HepG2 (cell line): ENCODE measurements around the gene PTBP2. TPM values are rescaled to one million over a fixed set of nuclear protein-coding genes. Genes with fewer than 3 reads are reported as not detected.

Experiments used
- ATAC-seq: fragments of 200-7000 bp; cut with Tn5 transposase; 3 replicates; pipeline ENCODE4 v1.9.1; 2020; ENCODE audit warnings: mild to moderate bottlenecking, moderate library complexity
- BruUV-seq: library from RNA; stranded (reverse); fragments of 400-500 nt; replicated peaks from 2 replicates; lab custom pipeline; 2021; lab: Mats Ljungman, UMichigan
- CTCF ChIA-PET: fragments of 300-600 bp; formaldehyde crosslinking; extraction: SDS; loops from one replicate; lab custom pipeline; 2021; ENCODE audit warnings: low total read pairs, inconsistent platforms, low intra/inter-chr PET ratio; lab: Yijun Ruan, JAX
- POLR2A ChIA-PET: fragments of 350-600 bp; sonication (Branson Sonifier 250); formaldehyde crosslinking; loops from one replicate; lab custom pipeline; 2020; ENCODE audit warnings: antibody characterized with exemption, inconsistent platforms; lab: Yijun Ruan, JAX
- DNase-seq: peaks from one replicate; pipeline ENCODE4 v3.0.0-alpha.2; 2015; ENCODE audit warnings: low spot score
- FAIRE-seq: peaks from 3 replicates; lab custom pipeline; 2011; peaks lifted over from hg19 to GRCh38; lab: Jason Lieb, UNC
- H2AFZ ChIP-seq: one replicate; pipeline ENCODE4 v1.6.1; 2011; ENCODE audit warnings: low read length, inconsistent platforms
- H3K27ac ChIP-seq: fragments of 300-600 bp; 3 replicates; pipeline ENCODE4 v1.8.0; 2011; ENCODE audit warnings: mixed run types, mild to moderate bottlenecking, mixed read lengths, low read length, inconsistent platforms; ENCODE audit not compliant: insufficient read depth; ENCODE audit errors: extremely low read length
- H3K27me3 ChIP-seq, 2 experiments: fragments of 200-600 bp in 1 of 2; 2 replicates in 1 of 2; 3 replicates in 1 of 2; pipeline versions ENCODE4 v1.6.0 to v1.8.0; 2011; ENCODE audit warnings: low read length in 2 of 2, mild to moderate bottlenecking in 2 of 2, moderate library complexity in 2 of 2, inconsistent platforms in 1 of 2; ENCODE audit not compliant: insufficient read depth in 2 of 2, control insufficient read depth in 1 of 2
- H3K36me3 ChIP-seq, 2 experiments: fragments of 200-600 bp in 1 of 2; replicated peaks in 1 of 2; 2 replicates in 1 of 2; 3 replicates in 1 of 2; pipeline versions ENCODE4 v1.5.1 to v1.8.0; 2011; ENCODE audit warnings: low read length in 2 of 2, inconsistent platforms in 1 of 2; ENCODE audit not compliant: insufficient read depth in 2 of 2, control insufficient read depth in 1 of 2
- H3K4me1 ChIP-seq: 2 replicates; pipeline ENCODE4 v1.5.1; 2012; ENCODE audit warnings: low read length, inconsistent platforms; ENCODE audit not compliant: insufficient read depth
- H3K4me2 ChIP-seq: 2 replicates; pipeline ENCODE4 v1.6.0; 2011; ENCODE audit warnings: low read depth, low read length, inconsistent platforms
- H3K4me3 ChIP-seq, 3 experiments: fragments of 200-600 bp in 1 of 3; sonication (generic), shearing (Covaris generic) in 1 of 3; replicated peaks in 1 of 3; 2 replicates each; pipeline ENCODE4 v1.5.1; 2011 to 2016; ENCODE audit warnings: low read length in 3 of 3, inconsistent platforms in 2 of 3, low read depth in 2 of 3, mild to moderate bottlenecking in 2 of 3, control low read depth in 1 of 3, mixed read lengths in 1 of 3; ENCODE audit not compliant: insufficient read depth in 1 of 3
- H3K79me2 ChIP-seq: one replicate; pipeline ENCODE4 v1.6.1; 2011; ENCODE audit warnings: low read length, inconsistent platforms; ENCODE audit not compliant: insufficient read depth
- H3K9ac ChIP-seq: 2 replicates; pipeline ENCODE4 v1.6.0; 2011; ENCODE audit warnings: mild to moderate bottlenecking, low read depth, low read length, inconsistent platforms; ENCODE audit not compliant: insufficient read depth
- H3K9me3 ChIP-seq: 2 replicates; pipeline ENCODE4 v1.5.1; 2012; ENCODE audit warnings: mild to moderate bottlenecking, low read length
- H4K20me1 ChIP-seq: 2 replicates; pipeline ENCODE4 v1.6.0; 2011; ENCODE audit warnings: inconsistent platforms, mild to moderate bottlenecking, low read length, moderate library complexity; ENCODE audit not compliant: insufficient read depth
- BHLHE40 ChIP-seq: IDR thresholded peaks from 2 replicates; pipeline ENCODE4 v1.6.1; 2011; ENCODE audit warnings: low read length, improper control_type of control experiment
- FOXO1 ChIP-seq: sonication (generic); formaldehyde crosslinking; IDR thresholded peaks from 2 replicates; pipeline ENCODE4 v1.4.0; 2020; ENCODE audit warnings: missing genetic modification reagents
- KLF9 ChIP-seq: IDR thresholded peaks from 2 replicates; pipeline ENCODE4 v1.6.1; 2016; ENCODE audit warnings: low read depth
- MTA3 ChIP-seq: sonication (generic); formaldehyde crosslinking; IDR thresholded peaks from 2 replicates; pipeline ENCODE4 v1.4.0; 2020; ENCODE audit warnings: missing genetic modification reagents
- MXD4 ChIP-seq: IDR thresholded peaks from 2 replicates; pipeline ENCODE4 v1.6.1; 2016; ENCODE audit warnings: mild to moderate bottlenecking, missing biosample characterization, missing genetic modification reagents
- REL ChIP-seq: sonication (generic); formaldehyde crosslinking; conservative IDR thresholded peaks from 2 replicates; pipeline ENCODE4 v1.8.0; 2022; ENCODE audit warnings: mild to moderate bottlenecking, missing genetic modification reagents, moderate library complexity
- REPIN1 ChIP-seq: sonication (generic); formaldehyde crosslinking; IDR thresholded peaks from 2 replicates; pipeline ENCODE4 v1.8.0; 2022; ENCODE audit warnings: missing genetic modification reagents, low read depth, mild to moderate bottlenecking, borderline replicate concordance
- RFX3 ChIP-seq: IDR thresholded peaks from 2 replicates; pipeline ENCODE4 v1.6.1; 2016; ENCODE audit warnings: missing biosample characterization, missing genetic modification reagents
- ZFP36L1 ChIP-seq: sonication (generic); formaldehyde crosslinking; IDR thresholded peaks from 2 replicates; pipeline ENCODE4 v1.8.0; 2022; ENCODE audit warnings: mild to moderate bottlenecking, missing genetic modification reagents, moderate library complexity
- ZIK1 ChIP-seq: sonication (generic); formaldehyde crosslinking; IDR thresholded peaks from 2 replicates; pipeline ENCODE4 v1.5.0; 2020; ENCODE audit warnings: mild to moderate bottlenecking, low read depth, missing genetic modification reagents, borderline replicate concordance
- ZNF282 ChIP-seq: fragments of 450-650 bp; IDR thresholded peaks from 2 replicates; pipeline ENCODE4 v1.6.1; 2018; ENCODE audit not compliant: partially characterized antibody
- ZNF768 ChIP-seq: sonication (generic); formaldehyde crosslinking; IDR thresholded peaks from 2 replicates; pipeline ENCODE4 v1.4.0; 2020; ENCODE audit warnings: missing genetic modification reagents
- WGBS: methylation state at CpG from one replicate; pipeline ENCODE4 v1.1.6; 2017; ENCODE audit warnings: low lambda C conversion rate; 5-methylcytosine and 5-hydroxymethylcytosine counted together
- in situ Hi-C: cut with HindIII; loops from 2 replicates; pipeline ENCODE4 v1.10.0; 2017; ENCODE audit warnings: low pct_unique_long_range_greater_than_20kb; ENCODE audit not compliant: extremely low pct_ligation_motif_present
- intact Hi-C: fragments of 100-400 bp; cut with micrococcal nuclease; formaldehyde crosslinking; loops from one replicate; pipeline ENCODE4 v1.10.0; 2022; ENCODE audit not compliant: unreplicated experiment
- polyA plus RNA-seq, 8 experiments: library from polyadenylated mRNA; depleted of rRNA in 3 of 8; stranded (reverse) in 7 of 8; unstranded in 1 of 8; fragments of >200 nt; fragmentation: Illumina TruSeq in 4 of 8; extraction: Trizol in 4 of 8; gene quantifications; 2 replicates each; pipeline versions ENCODE4 v1.2.1 to v1.2.3, GENCODE V29; 2011 to 2016; ENCODE audit warnings: low read depth in 4 of 8, missing spikeins in 1 of 8, mixed read lengths in 1 of 8; ENCODE audit not compliant: insufficient read depth in 1 of 8
- total RNA-seq, 5 experiments: library from RNA; depleted of rRNA; stranded (reverse); fragments of >200 nt; fragmentation: Illumina TruSeq; extraction: Trizol; gene quantifications; 2 replicates each; pipeline ENCODE4 v1.2.3, GENCODE V29; 2016; ENCODE audit warnings: low read depth in 1 of 5
- TF ChIP-seq, protein P1 (sequence below), 2 experiments: fragments of 450-650 bp in 1 of 2; sonication (generic) in 1 of 2; formaldehyde crosslinking; IDR thresholded peaks; 2 replicates each; pipeline versions ENCODE4 v1.5.0 to v1.8.0; 2020 to 2022; ENCODE audit warnings: mild to moderate bottlenecking in 1 of 2, missing genetic modification reagents in 1 of 2
- TF ChIP-seq, protein P2 (sequence below): sonication (generic); formaldehyde crosslinking; IDR thresholded peaks from 2 replicates; pipeline ENCODE4 v1.8.0; 2022; ENCODE audit warnings: missing genetic modification reagents, mild to moderate bottlenecking, inconsistent platforms, borderline replicate concordance
- TF ChIP-seq, protein P3 (sequence below): sonication (generic); formaldehyde crosslinking; IDR thresholded peaks from 2 replicates; pipeline ENCODE4 v1.4.0; 2020; ENCODE audit warnings: missing genetic modification reagents, borderline replicate concordance
- TF ChIP-seq, protein P4 (sequence below): sonication (generic); formaldehyde crosslinking; IDR thresholded peaks from 2 replicates; pipeline ENCODE4 v1.4.0; 2020; ENCODE audit warnings: missing genetic modification reagents

PTBP2 gene
- total and polyA plus RNA-seq, 2 of the 13 experiments (the other 11 are each of a cell fraction or from before 2014, with no cell fraction given), result 10.5 to 14.1 TPM

DNA sequence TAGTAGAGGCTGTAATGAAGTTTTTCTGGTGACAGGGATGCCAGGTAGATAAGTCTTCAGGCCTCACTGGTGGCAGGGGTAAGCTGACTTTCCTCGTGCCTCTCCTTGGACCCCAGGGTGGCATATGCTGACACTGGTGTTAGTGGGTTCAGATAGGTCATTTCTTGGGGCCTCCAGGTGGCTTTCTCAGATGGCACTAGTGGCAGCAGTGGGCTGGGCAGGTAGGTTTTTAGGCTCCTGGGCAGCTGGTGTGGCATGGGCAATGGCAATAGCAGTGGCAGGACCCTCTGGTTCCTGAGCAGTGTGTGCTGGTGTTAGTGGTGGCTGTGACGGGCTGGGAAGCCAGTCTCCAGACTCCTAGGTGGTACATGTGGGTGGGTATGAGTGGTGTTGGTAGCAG, 140.3 kb downstream of the PTBP2 start:
- BruUV-seq, result no TSS peak
- Histone ChIP-seq H3K9me3 (no peaks in the 10 kb centered on the region), H3K4me1 (no peaks in the 10 kb centered on the region), H3K4me2 (no peak overlapping the region), H3K36me3 (no peaks in the 10 kb centered on the region), H3K9ac (no peak overlapping the region), H3K4me3 (no peak overlapping the region), H4K20me1 (no peaks in the 10 kb centered on the region), H3K79me2 (no peaks in the 10 kb centered on the region), H2AFZ (no peak overlapping the region), H3K27me3 (no peaks in the 10 kb centered on the region), H3K27ac (no peak overlapping the region)
- intact Hi-C loops, result no loop called here
- DNase-seq (no peak), ATAC-seq (no peak), FAIRE-seq (no peak)
- ChIA-PET CTCF (no interaction called here), POLR2A (no interaction called here)
- TF ChIP-seq, protein P1, sequence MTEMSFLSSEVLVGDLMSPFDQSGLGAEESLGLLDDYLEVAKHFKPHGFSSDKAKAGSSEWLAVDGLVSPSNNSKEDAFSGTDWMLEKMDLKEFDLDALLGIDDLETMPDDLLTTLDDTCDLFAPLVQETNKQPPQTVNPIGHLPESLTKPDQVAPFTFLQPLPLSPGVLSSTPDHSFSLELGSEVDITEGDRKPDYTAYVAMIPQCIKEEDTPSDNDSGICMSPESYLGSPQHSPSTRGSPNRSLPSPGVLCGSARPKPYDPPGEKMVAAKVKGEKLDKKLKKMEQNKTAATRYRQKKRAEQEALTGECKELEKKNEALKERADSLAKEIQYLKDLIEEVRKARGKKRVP (CRISPR knock-in tag; IDR thresholded peaks at IDR 0.05), result no peak
- no peak for TF ChIP-seq KLF9 (CRISPR knock-in tag)
- TF ChIP-seq ZNF768 (CRISPR knock-in tag), result no peak
- no peak for TF ChIP-seq MXD4 (CRISPR knock-in tag)
- TF ChIP-seq BHLHE40, result no peak
- TF ChIP-seq, protein P2, sequence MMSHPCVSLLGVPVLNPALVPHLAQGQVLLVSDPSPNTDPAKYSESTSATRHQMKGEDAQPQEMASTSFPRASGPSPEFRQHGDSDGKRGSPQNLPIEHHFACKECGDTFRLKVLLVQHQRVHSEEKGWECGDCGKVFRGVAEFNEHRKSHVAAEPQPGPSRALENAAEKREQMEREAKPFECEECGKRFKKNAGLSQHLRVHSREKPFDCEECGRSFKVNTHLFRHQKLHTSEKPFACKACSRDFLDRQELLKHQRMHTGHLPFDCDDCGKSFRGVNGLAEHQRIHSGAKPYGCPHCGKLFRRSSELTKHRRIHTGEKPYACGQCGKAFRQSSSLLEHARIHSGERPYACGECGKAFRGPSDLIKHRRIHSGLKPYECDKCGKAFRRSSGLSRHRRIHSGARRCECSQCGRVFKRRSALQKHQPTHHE (CRISPR knock-in tag), result no peak
- TF ChIP-seq, protein P3, sequence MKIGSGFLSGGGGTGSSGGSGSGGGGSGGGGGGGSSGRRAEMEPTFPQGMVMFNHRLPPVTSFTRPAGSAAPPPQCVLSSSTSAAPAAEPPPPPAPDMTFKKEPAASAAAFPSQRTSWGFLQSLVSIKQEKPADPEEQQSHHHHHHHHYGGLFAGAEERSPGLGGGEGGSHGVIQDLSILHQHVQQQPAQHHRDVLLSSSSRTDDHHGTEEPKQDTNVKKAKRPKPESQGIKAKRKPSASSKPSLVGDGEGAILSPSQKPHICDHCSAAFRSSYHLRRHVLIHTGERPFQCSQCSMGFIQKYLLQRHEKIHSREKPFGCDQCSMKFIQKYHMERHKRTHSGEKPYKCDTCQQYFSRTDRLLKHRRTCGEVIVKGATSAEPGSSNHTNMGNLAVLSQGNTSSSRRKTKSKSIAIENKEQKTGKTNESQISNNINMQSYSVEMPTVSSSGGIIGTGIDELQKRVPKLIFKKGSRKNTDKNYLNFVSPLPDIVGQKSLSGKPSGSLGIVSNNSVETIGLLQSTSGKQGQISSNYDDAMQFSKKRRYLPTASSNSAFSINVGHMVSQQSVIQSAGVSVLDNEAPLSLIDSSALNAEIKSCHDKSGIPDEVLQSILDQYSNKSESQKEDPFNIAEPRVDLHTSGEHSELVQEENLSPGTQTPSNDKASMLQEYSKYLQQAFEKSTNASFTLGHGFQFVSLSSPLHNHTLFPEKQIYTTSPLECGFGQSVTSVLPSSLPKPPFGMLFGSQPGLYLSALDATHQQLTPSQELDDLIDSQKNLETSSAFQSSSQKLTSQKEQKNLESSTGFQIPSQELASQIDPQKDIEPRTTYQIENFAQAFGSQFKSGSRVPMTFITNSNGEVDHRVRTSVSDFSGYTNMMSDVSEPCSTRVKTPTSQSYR (CRISPR knock-in tag), result no peak
- TF ChIP-seq REL (CRISPR knock-in tag), result no peak
- no peak for TF ChIP-seq RFX3
- TF ChIP-seq ZNF282, result no peak
- no peak for TF ChIP-seq REPIN1 (CRISPR knock-in tag)
- no peak for TF ChIP-seq MTA3 (CRISPR knock-in tag)
- TF ChIP-seq FOXO1 (CRISPR knock-in tag), result no peak
- TF ChIP-seq, protein P4, sequence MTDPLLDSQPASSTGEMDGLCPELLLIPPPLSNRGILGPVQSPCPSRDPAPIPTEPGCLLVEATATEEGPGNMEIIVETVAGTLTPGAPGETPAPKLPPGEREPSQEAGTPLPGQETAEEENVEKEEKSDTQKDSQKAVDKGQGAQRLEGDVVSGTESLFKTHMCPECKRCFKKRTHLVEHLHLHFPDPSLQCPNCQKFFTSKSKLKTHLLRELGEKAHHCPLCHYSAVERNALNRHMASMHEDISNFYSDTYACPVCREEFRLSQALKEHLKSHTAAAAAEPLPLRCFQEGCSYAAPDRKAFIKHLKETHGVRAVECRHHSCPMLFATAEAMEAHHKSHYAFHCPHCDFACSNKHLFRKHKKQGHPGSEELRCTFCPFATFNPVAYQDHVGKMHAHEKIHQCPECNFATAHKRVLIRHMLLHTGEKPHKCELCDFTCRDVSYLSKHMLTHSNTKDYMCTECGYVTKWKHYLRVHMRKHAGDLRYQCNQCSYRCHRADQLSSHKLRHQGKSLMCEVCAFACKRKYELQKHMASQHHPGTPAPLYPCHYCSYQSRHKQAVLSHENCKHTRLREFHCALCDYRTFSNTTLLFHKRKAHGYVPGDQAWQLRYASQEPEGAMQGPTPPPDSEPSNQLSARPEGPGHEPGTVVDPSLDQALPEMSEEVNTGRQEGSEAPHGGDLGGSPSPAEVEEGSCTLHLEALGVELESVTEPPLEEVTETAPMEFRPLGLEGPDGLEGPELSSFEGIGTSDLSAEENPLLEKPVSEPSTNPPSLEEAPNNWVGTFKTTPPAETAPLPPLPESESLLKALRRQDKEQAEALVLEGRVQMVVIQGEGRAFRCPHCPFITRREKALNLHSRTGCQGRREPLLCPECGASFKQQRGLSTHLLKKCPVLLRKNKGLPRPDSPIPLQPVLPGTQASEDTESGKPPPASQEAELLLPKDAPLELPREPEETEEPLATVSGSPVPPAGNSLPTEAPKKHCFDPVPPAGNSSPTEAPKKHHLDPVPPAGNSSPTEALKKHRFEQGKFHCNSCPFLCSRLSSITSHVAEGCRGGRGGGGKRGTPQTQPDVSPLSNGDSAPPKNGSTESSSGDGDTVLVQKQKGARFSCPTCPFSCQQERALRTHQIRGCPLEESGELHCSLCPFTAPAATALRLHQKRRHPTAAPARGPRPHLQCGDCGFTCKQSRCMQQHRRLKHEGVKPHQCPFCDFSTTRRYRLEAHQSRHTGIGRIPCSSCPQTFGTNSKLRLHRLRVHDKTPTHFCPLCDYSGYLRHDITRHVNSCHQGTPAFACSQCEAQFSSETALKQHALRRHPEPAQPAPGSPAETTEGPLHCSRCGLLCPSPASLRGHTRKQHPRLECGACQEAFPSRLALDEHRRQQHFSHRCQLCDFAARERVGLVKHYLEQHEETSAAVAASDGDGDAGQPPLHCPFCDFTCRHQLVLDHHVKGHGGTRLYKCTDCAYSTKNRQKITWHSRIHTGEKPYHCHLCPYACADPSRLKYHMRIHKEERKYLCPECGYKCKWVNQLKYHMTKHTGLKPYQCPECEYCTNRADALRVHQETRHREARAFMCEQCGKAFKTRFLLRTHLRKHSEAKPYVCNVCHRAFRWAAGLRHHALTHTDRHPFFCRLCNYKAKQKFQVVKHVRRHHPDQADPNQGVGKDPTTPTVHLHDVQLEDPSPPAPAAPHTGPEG (CRISPR knock-in tag), result no peak
- TF ChIP-seq ZIK1 (CRISPR knock-in tag), result no peak
- no peak for TF ChIP-seq ZFP36L1
- WGBS, result no CpG with 5 or more reads among the region's 2 CpGs
- in situ Hi-C loops, result no loop called here
